Body of pancreas (tissue), 4 donors: Measurements from ENCODE around the gene SHANK1. TPM values are rescaled to one million over a fixed set of nuclear protein-coding genes. Genes with fewer than 3 reads are reported as not detected.
"Not testable (repeated sequence)": the region's sequence is repeated elsewhere in the genome, so short reads cannot be mapped to it uniquely, and the experiment has no call there.

ENCODE experiments used
- ATAC-seq: fragments of 150-250 bp; one replicate; pipeline ENCODE4 v1.9.1; 2016
- DNase-seq, 4 donors: peaks; one replicate each; pipeline ENCODE4 v3.0.0-alpha.2; 2019
- H3K27ac ChIP-seq, 4 donors: fragments of 200-600 bp; sonication (generic); 1 replicate in 3 of 4; 2 replicates in 1 of 4; pipeline versions ENCODE4 v1.5.1 to v1.6.1; 2016 to 2019; ENCODE audit warnings: mild to moderate bottlenecking in 1 of 4, mixed read lengths in 1 of 4, moderate library complexity in 1 of 4
- H3K27me3 ChIP-seq, 2 donors: fragments of 200-600 bp; sonication (generic); one replicate each; pipeline ENCODE4 v1.6.0; 2016; ENCODE audit warnings: mild to moderate bottlenecking in 1 of 2
- H3K36me3 ChIP-seq, 2 donors: fragments of 200-600 bp; sonication (generic); replicated peaks in 1 of 2; 2 replicates each; pipeline ENCODE4 v1.5.1; 2016; ENCODE audit warnings: low read depth in 2 of 2; ENCODE audit not compliant: insufficient read depth in 1 of 2
- H3K4me1 ChIP-seq: fragments of 200-600 bp; sonication (generic); one replicate; pipeline ENCODE4 v1.6.0; 2016
- H3K4me3 ChIP-seq, 2 donors: fragments of 200-600 bp; sonication (generic); 1 replicate in 1 of 2; 2 replicates in 1 of 2; pipeline ENCODE4 v1.5.1; 2016 to 2019
- H3K9me3 ChIP-seq, 3 donors: fragments of 200-600 bp; sonication (generic); 1 replicate in 2 of 3; 2 replicates in 1 of 3; pipeline ENCODE4 v1.5.1; 2016
- CTCF ChIP-seq, 7 experiments: fragments of 450-650 bp in 4 of 7; fragments of 200-600 bp in 3 of 7; sonication (generic) in 3 of 7; IDR thresholded peaks; one replicate each; pipeline ENCODE4 v1.5.1; 2016 to 2019; ENCODE audit warnings: antibody characterized with exemption in 7 of 7
- POLR2A ChIP-seq, 3 donors: fragments of 450-650 bp; IDR thresholded peaks; one replicate each; pipeline ENCODE4 v1.6.1; 2016; ENCODE audit warnings: antibody characterized with exemption in 3 of 3, mild to moderate bottlenecking in 2 of 3
- WGBS, 2 donors: methylation state at CpG; one replicate each; pipeline ENCODE4 v1.1.5; 2017; 5-methylcytosine and 5-hydroxymethylcytosine counted together
- intact Hi-C: fragments of 100-400 bp; cut with DNase I; formaldehyde crosslinking; loops from one replicate; pipeline ENCODE4 v1.15.1; 2023
- total RNA-seq, 2 donors: library from RNA; depleted of rRNA; stranded (reverse); fragments of >200 nt; gene quantifications; one replicate each; pipeline ENCODE4 v1.1.0, GENCODE V29; 2016

SHANK1 gene
- total RNA-seq = 1 to 10 TPM in 1 of 2 donors, under 1 TPM in 1; 0.26 to 2.3 TPM

GRCh38 chr19:50719566-50719965, at the start of gene SHANK1:
Gene SHANK1, minus strand, starts transcription at chr19:50719802. Its CDS starts 2,883 bp downstream, at chr19:50716919.
- ATAC-seq (no peak), DNase-seq (no peak)
- Histone ChIP-seq H3K36me3 (no peaks in the 10 kb centered on the region), H3K27ac (no peak within 1 kb of the TSS), H3K4me3 (no peak within 1 kb of the TSS), H3K27me3 (peaks cover 0 to 13% of the 10 kb centered on the region in 2 donors), H3K4me1 (peaks cover 23% of the 10 kb centered on the region), H3K9me3 (no peaks in the 10 kb centered on the region)
- intact Hi-C loops = no loop called here
- 2 to 10% methylated on average over 8 to 23 of the region's 47 CpGs for WGBS, 2 donors
- no peak for TF ChIP-seq CTCF (IDR thresholded peaks at IDR 0.05)
- no peak for TF ChIP-seq POLR2A (IDR thresholded peaks at IDR 0.05)

GRCh38 chr19:50768277-50768676, 48.7 kb upstream of the SHANK1 start:
- ATAC-seq (no peak), DNase-seq (no peak)
- H3K27me3 ChIP-seq = no peaks in the 10 kb centered on the region
- no peaks in the 10 kb centered on the region for H3K36me3 ChIP-seq
- intact Hi-C loops = no loop called here
- H3K4me3 ChIP-seq = no peak overlapping the region
- WGBS, 2 donors = 46 to 49% methylated on average over 5 of the region's 5 CpGs
- H3K27ac ChIP-seq = no peak overlapping the region
- no peaks in the 10 kb centered on the region for H3K4me1 ChIP-seq
- H3K9me3 ChIP-seq = peaks cover 0 to 5% (median 0%) of the 10 kb centered on the region in 3 donors
- no peak for TF ChIP-seq POLR2A (IDR thresholded peaks at IDR 0.05)
- no peak for TF ChIP-seq CTCF (IDR thresholded peaks at IDR 0.05)

- intact Hi-C loops, H3K4me3 ChIP-seq, H3K4me1 ChIP-seq, H3K27ac ChIP-seq, DNase-seq, H3K9me3 ChIP-seq, H3K27me3 ChIP-seq, ATAC-seq, H3K36me3 ChIP-seq: not testable (repeated sequence)
- 23 to 27% methylated on average over 5 of the region's 5 CpGs for WGBS, 2 donors
Measured at GRCh38 chr19:50767263-50767662, 47.7 kb upstream of the SHANK1 start.

GRCh38 chr19:50766746-50767145, 47.1 kb upstream of the SHANK1 start:
- H3K27me3 ChIP-seq, intact Hi-C loops, H3K4me1 ChIP-seq, DNase-seq, H3K9me3 ChIP-seq, H3K27ac ChIP-seq, H3K4me3 ChIP-seq, H3K36me3 ChIP-seq, ATAC-seq: not testable (repeated sequence)
- WGBS, 2 donors = 51 to 69% methylated on average over 12 of the region's 12 CpGs

- Histone ChIP-seq H3K27ac (no peak overlapping the region), H3K4me3 (no peak overlapping the region), H3K4me1 (no peaks in the 10 kb centered on the region), H3K27me3 (no peaks in the 10 kb centered on the region), H3K9me3 (no peaks in the 10 kb centered on the region), H3K36me3 (no peaks in the 10 kb centered on the region)
- DNase-seq (no peak), ATAC-seq (no peak)
- WGBS, 2 donors = 48 to 52% methylated on average over 7 of the region's 7 CpGs
- TF ChIP-seq CTCF (IDR thresholded peaks at IDR 0.05) (no peak), POLR2A (IDR thresholded peaks at IDR 0.05) (no peak)
- intact Hi-C loops = no loop called here
Measured at GRCh38 chr19:50764409-50764808, 44.8 kb upstream of the SHANK1 start.

- H3K27me3 ChIP-seq, H3K9me3 ChIP-seq, H3K4me1 ChIP-seq, intact Hi-C loops, DNase-seq, H3K27ac ChIP-seq, ATAC-seq, H3K36me3 ChIP-seq, H3K4me3 ChIP-seq: not testable (repeated sequence)
- WGBS, 2 donors = 53 to 58% methylated on average over 8 to 12 of the region's 13 CpGs
Measured at GRCh38 chr19:50763521-50763920, 43.9 kb upstream of the SHANK1 start.

- H3K4me3 ChIP-seq, ATAC-seq, H3K4me1 ChIP-seq, H3K27ac ChIP-seq, H3K9me3 ChIP-seq, intact Hi-C loops, DNase-seq, H3K36me3 ChIP-seq, H3K27me3 ChIP-seq: not testable (repeated sequence)
- WGBS, 2 donors = 32 to 45% methylated on average over 3 of the region's 3 CpGs
Measured at GRCh38 chr19:50761501-50761900, 41.9 kb upstream of the SHANK1 start.
